Tongue (tissue), 2 donors: Measurements from ENCODE around the gene SRF. TPM values are rescaled to one million over a fixed set of nuclear protein-coding genes. Genes with fewer than 3 reads are reported as not detected.

Source experiments
- DNase-seq: peaks from one replicate; pipeline ENCODE4 v3.0.0-alpha.2; 2015
- total RNA-seq: library from RNA; depleted of rRNA; stranded (reverse); fragments of >200 nt; gene quantifications from one replicate; pipeline ENCODE4 v1.2.3, GENCODE V29; 2014

SRF gene
- total RNA-seq, 1 donor from 2014 or later, result 28.3 TPM

DNA sequence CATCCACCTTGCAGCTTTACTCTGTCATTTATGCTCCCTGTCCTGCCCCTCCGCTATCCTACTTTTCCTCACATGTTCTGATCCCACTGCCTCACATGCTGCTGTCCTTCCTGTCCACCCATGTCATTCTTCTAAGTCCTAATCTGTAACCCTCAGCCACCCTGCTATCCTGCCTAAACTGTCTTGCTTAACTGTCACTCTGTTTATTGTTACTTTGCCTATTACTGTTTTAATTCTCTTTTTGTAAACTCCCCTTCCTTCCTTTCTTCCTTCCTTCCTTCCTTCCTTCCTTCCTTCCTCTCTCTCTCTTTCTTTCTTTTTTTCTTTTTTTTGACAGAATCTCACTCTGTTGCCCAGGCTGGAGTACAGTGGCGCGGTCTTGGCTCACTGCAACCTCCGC is 12.4 kb downstream of the SRF start:
- DNase-seq, result no peak

DNA sequence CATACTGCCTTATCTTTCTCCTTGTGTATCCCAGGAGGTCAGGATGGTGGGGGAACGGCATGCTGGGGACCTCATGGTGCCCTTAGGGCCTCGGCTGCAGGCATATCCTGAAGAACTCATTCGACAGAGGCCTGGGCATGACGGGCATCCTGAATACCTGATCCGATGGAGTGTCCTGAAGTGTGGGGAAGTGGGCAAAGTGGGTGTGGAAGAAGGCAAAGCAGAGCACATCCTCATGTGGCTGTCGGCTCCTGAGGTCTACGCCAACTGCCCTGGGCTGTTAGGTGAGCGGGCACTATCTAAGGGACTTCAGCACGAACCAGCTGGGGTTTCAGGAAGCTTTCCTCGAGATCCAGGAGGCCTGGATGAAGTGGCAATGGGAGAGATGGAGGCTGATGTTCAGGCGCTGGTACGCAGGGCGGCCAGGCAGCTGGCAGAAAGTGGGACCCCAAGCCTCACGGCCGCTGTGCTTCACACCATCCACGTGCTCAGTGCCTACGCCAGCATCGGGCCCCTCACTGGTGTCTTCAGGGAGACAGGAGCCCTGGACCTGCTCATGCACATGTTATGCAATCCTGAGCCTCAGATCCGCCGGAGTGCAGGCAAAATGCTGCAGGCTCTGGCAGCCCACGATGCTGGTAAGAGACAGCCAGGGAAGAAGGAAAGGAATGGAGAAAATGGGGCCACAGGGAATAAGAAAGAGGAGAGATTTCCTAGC is 13.4 kb downstream of the SRF start:
- DNase-seq, result no peak

DNA sequence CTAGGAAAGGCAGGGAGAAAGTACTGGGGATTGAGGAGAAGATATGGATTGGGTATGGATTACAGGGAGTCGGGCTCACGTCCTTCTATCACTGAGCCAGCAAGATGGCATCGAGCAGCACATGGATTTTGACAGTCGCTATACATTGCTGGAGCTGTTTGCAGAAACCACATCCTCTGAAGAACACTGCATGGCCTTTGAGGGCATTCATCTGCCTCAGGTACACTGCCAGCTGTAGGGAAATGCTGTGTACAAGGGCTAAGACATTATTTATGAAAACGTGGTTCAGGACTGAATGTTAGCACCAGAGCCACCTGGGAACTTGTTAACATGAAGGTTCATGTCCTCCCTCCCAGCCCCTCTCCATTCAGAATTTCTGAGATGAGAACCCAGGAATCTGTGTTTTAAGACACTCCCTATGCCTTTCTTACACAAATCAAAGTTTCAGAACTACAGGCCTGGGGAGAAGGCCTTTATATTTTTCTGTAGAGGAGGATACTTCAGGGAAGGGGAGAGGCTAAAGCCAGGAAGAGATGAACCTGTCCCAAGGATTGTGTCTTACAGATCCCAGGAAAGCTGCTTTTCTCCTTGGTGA is 14.4 kb downstream of the SRF start:
- no peak for DNase-seq

DNA sequence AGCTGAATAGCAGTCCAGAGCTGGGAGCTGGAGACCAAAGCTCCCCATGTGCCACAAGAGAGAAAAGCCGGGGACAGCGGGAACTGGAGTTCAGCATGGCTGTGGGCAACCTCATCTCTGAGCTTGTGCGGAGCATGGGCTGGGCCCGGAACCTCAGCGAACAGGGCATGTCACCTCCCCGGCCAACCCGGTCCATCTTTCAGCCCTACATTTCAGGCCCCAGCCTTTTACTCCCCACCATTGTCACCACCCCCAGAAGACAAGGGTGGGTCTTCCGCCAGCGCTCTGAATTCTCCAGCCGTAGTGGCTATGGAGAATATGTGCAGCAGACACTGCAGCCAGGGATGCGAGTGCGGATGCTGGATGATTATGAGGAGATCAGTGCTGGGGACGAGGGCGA is 14.9 kb downstream of the SRF start:
- no peak for DNase-seq

- no peak for DNase-seq
These were observed 15.6 kb downstream of the SRF start for GRCh38 chr6:43186706-43187105.

DNA sequence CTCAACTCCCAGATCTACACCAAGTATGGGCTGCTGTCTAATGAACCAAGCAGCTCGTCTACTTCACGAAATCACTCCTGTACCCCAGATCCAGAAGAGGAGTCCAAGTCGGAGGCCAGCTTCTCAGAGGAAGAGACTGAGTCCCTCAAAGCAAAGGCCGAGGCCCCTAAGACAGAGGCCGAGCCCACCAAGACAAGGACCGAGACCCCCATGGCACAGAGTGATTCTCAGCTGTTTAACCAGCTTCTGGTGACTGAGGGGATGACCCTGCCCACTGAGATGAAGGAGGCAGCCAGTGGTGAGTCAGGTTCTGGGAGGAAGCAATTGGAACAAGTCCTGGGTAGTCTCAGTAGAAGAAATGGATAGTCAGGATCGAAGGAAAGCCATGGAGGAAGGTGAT is 16.8 kb downstream of the SRF start:
- DNase-seq, result no peak

GRCh38 chr6:43188426-43188825 is 17.4 kb downstream of the SRF start:
- DNase-seq, result no peak

- no peak for DNase-seq
These were observed 18.8 kb downstream of the SRF start for GRCh38 chr6:43189776-43190304.

GRCh38 chr6:43192911-43193310 is 21.8 kb downstream of the SRF start:
- no peak for DNase-seq

DNA sequence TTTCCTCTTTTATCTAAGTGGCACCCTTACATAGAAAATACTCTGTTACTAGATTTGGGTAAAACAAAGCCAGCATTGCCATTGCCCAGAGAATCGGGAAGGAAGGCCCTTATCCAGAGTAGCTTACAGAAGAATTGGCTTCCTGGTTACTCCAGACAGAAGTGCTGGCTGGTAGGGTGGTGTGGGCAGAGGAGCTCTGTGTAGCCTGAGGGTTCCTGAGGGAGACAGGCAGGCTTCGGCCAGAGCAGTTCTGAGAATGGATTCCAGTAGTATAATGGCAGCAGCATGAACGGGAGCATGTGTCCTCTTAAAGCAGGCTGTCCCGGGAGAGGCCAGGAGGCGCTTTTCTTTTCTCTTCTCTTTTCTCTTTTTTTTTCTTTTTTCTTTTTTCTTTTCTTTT is 22.9 kb downstream of the SRF start:
- no peak for DNase-seq

DNA sequence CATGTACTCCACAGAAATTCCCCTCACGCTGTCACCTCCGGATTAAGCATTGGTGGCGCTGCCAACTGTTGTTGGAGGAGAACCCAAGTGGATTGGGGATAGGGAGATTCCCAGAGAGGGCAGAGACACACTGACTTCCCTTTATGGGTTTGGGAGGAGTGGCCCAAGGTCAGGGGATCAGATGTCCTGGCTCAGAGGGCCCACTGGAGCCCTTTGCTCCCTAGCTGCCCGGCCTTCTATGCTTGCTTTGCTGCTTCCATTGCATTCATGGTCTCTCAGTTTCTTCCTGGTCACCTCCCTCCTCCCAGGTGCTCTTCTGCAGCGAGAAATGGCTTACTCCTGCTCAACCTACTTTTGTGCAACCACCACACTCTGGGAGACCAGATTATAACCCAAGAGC is 25.3 kb downstream of the SRF start:
- DNase-seq, result no peak

DNA sequence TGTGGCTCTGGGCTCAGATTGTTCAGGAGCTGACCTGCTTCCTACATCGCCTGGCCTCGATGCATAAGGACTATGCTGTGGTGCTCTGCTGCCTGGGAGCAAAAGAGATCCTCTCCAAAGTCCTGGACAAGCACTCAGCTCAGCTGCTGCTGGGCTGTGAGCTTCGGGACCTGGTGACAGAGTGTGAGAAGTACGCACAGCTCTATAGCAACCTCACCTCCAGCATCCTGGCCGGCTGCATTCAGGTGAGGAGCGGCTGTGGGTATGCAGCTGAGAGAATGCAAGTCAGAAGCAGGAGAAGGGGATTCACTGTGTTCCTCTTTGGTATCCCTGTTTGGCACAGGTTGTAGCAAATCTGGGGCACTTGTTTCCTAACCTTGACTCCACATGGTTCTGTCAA is 28.8 kb downstream of the SRF start:
- DNase-seq, result no peak

DNA sequence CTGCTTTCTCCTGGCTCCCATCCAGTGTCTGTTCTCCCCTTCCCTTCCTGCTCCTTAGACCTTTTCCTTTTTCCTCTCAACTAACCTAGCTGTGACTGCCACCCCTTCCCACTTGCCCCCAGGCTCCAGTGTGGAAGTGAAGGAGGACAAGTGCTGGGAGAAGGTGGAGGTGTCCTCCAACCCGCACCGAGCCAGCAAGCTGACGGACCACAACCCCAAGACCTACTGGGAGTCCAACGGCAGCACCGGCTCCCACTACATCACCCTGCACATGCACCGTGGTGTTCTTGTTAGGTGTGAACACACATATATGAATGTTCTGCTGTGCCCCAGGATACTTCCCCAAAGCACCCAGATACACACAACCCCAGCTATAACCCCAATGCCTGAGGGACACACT is 29.5 kb downstream of the SRF start:
- no peak for DNase-seq

DNA sequence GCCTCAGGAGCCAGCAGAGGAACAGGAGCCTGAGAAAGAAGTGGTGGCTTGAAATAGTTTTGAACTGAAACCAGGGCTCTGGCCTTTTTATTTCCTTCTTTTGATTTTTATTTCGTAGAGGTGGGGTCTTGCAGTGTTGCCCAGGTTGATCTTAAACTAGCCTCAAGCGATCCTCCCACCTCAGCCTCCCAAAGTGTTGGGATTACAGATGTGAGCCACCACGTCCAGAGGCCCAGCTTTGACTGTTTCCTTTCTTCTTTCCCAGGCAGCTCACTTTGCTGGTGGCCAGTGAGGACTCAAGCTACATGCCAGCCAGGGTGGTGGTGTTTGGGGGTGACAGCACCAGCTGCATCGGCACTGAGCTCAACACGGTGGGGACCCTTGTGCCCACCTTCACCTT is 31.4 kb downstream of the SRF start:
- no peak for DNase-seq

DNA sequence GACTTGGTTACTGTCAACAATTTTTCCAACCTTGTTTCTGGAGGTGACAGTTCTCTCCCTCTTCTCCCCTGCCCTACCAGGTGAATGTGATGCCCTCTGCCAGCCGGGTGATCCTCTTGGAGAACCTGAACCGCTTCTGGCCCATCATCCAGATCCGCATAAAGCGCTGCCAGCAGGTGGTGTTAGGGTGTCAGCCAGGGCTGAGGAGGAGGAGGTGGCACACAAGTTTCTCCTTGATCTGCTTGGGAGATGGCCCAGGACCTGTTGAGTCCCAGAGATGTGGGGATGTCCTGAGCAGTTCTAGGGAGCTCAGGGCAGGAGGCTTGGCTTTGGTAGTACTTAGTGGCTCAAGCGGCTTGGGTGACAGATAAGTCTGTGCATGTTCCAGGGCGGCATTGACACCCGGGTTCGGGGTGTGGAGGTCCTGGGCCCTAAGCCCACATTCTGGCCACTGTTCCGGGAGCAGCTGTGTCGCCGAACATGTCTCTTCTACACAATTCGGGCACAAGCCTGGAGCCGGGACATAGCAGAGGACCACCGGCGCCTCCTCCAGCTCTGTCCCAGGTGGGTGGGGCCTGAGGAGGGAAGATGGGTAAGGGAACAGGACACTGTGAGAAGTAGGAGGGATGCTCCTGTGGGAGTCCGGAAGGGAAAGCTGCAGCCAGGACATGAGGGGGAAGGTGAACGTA is 32.1 kb downstream of the SRF start:
- no peak for DNase-seq

DNA sequence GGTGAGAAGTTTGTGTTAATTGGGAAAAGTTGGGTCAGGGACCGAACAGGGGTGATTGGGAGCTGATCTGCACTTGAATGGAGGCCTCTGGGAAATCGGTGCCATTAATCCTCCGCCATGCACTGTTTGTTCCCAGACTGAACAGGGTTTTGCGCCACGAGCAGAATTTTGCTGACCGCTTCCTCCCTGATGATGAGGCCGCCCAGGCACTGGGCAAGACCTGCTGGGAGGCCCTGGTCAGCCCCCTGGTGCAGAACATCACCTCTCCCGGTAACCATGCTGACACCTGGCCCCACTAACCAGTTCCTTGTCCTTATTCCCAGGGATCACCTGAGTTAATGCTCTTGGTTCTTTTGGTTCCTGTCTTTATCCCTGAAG is 32.6 kb downstream of the SRF start:
- DNase-seq, result no peak

- no peak for DNase-seq
These were observed 33.4 kb downstream of the SRF start for GRCh38 chr6:43204271-43205105.

GRCh38 chr6:43205849-43206248 is 34.8 kb downstream of the SRF start:
- no peak for DNase-seq

GRCh38 chr6:43207286-43207685 is 36.2 kb downstream of the SRF start:
- no peak for DNase-seq

- no peak for DNase-seq
These were observed 40.9 kb downstream of the SRF start for GRCh38 chr6:43211955-43212354.

- DNase-seq, result no peak
These were observed 42.4 kb downstream of the SRF start for GRCh38 chr6:43213431-43213830.

DNA sequence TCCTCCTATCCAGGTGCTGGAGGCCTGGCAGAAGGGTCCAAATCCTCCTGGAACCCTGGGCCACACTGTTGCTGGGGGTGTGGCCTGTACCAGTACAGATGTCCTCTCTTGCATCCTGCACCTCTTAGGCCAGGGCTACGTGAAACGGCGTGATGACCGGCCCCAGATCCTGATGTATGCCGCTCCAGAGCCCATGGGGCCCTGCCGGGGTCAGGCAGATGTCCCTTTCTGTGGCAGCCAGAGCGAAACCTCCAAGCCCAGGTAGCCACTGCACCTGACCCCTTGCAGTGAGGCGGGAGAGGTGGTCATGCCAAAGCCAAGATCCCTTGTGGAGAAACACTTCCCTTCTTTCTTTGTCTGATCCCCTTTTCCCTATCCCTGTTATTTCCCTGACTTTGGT is 44.0 kb downstream of the SRF start:
- no peak for DNase-seq

DNA sequence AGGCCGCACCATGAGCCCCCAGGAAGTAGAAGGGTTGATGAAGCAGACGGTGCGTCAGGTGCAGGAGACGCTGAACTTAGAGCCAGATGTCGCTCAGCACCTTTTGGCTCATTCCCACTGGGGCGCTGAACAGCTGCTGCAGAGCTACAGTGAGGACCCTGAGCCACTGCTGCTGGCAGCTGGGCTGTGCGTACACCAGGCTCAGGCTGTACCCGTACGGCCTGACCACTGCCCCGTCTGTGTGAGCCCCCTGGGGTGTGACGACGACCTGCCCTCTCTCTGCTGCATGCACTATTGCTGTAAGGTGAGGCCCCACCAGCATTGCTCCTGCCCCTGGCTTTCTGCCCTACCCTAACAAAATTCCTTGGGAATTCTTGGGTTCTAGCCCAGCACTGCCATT is 45.1 kb downstream of the SRF start:
- DNase-seq, result no peak
